Skeletal muscle cell (primary cell): ENCODE data around the gene EVC2.

Source experiments
- DNase-seq: peaks from one replicate; pipeline ENCODE4 v3.0.0-alpha.2; 2010; ENCODE audit warnings: low read depth
- H3K4me3 ChIP-seq: 2 replicates; pipeline ENCODE4 v1.5.1; 2011; ENCODE audit warnings: low read depth, mild to moderate bottlenecking, control low read depth, low read length, moderate library complexity

The EVC2 gene

GRCh38 chr4:5717449-5718158 lies 9.2 kb upstream of the EVC2 start:
- no peak overlapping the region for H3K4me3 ChIP-seq
- DNase-seq, result no peak

- H3K4me3 ChIP-seq, result no peak overlapping the region
- DNase-seq, result no peak
Observed at GRCh38 chr4:5716391-5716790, 8.0 kb upstream of the EVC2 start.

GRCh38 chr4:5715357-5715756 lies 7.0 kb upstream of the EVC2 start:
- H3K4me3 ChIP-seq, result no peak overlapping the region
- DNase-seq, result no peak

- no peak for DNase-seq
- no peak overlapping the region for H3K4me3 ChIP-seq
Observed at GRCh38 chr4:5713861-5714260, 5.5 kb upstream of the EVC2 start.

GRCh38 chr4:5712931-5713330 lies 4.6 kb upstream of the EVC2 start:
- no peak for DNase-seq
- H3K4me3 ChIP-seq, result peak overlapping the region; percentile 75

GRCh38 chr4:5712517-5712916 lies 4.2 kb upstream of the EVC2 start:
- H3K4me3 ChIP-seq, result peak overlapping the region; percentile 75
- peak; percentile 45 for DNase-seq

- H3K4me3 ChIP-seq, result peak overlapping the region; percentile 75
- DNase-seq, result peak; percentile 14
Observed at GRCh38 chr4:5711479-5712184, 3.3 kb upstream of the EVC2 start.

- peak; percentile 51 for DNase-seq
- peak within 1 kb of the TSS; percentile 75 for H3K4me3 ChIP-seq
Observed at GRCh38 chr4:5710961-5711478, 2.7 kb upstream of the EVC2 start, which contains the start of gene EVC. Gene EVC (plus strand): TSS chr4:5711201. CDS start chr4:5711381, 180 bp downstream.

- DNase-seq, result no peak
- H3K4me3 ChIP-seq, result peak overlapping the region; percentile 75
Observed at GRCh38 chr4:5710065-5710960, 2.0 kb upstream of the EVC2 start.

- DNase-seq, result peak; percentile 18
- peak overlapping the region; percentile 76 for H3K4me3 ChIP-seq
Observed at GRCh38 chr4:5709207-5709575, 832 bp upstream of the EVC2 start.

GRCh38 chr4:5707778-5708448 lies 446 bp downstream of the EVC2 start:
- DNase-seq, result no peak
- H3K4me3 ChIP-seq, result peak overlapping the region; percentile 76

- DNase-seq, result no peak
- peak overlapping the region; percentile 76 for H3K4me3 ChIP-seq
Observed at GRCh38 chr4:5707366-5707765, 993 bp downstream of the EVC2 start.

GRCh38 chr4:5706486-5707290 lies 1.7 kb downstream of the EVC2 start:
- no peak for DNase-seq
- peak overlapping the region; percentile 76 for H3K4me3 ChIP-seq

- DNase-seq, result no peak
- no peak overlapping the region for H3K4me3 ChIP-seq
Observed at GRCh38 chr4:5705647-5706320, 2.6 kb downstream of the EVC2 start.

- no peak for DNase-seq
- no peak overlapping the region for H3K4me3 ChIP-seq
Observed at GRCh38 chr4:5704276-5704675, 4.1 kb downstream of the EVC2 start.

- DNase-seq, result no peak
- no peak overlapping the region for H3K4me3 ChIP-seq
Observed at GRCh38 chr4:5703831-5704230, 4.5 kb downstream of the EVC2 start.

GRCh38 chr4:5701971-5702370 lies 6.4 kb downstream of the EVC2 start:
- no peak for DNase-seq
- H3K4me3 ChIP-seq, result no peak overlapping the region

- H3K4me3 ChIP-seq, result no peak overlapping the region
- no peak for DNase-seq
Observed at GRCh38 chr4:5700459-5700858, 7.9 kb downstream of the EVC2 start.
